ENCODE data around the gene FLYWCH1.

DNA sequence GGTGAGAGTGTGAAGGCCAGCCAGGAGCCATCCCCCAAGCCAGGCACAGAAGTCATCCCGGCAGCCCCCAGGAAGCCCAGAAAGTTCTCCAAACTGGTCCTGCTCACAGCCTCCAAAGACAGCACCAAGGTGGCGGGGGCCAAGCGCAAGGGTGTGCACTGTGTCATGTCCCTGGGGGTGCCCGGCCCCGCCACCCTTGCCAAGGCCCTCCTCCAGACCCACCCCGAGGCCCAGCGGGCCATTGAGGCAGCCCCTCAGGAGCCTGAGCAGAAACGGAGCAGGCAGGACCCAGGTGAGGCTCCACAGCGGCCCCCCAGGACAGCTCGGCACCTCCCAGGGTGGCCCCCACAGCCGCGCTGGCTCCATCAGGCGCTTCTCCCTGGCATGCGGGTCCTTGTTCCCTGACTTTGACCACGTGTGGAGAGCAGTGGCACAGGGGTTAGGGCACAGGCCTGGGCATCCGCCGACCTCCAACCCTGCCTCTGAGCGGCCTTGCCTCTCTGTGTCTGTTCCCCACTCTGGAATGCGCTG is 15.2 kb upstream of the FLYWCH1 start:
- TF ChIP-seq, protein P1, sequence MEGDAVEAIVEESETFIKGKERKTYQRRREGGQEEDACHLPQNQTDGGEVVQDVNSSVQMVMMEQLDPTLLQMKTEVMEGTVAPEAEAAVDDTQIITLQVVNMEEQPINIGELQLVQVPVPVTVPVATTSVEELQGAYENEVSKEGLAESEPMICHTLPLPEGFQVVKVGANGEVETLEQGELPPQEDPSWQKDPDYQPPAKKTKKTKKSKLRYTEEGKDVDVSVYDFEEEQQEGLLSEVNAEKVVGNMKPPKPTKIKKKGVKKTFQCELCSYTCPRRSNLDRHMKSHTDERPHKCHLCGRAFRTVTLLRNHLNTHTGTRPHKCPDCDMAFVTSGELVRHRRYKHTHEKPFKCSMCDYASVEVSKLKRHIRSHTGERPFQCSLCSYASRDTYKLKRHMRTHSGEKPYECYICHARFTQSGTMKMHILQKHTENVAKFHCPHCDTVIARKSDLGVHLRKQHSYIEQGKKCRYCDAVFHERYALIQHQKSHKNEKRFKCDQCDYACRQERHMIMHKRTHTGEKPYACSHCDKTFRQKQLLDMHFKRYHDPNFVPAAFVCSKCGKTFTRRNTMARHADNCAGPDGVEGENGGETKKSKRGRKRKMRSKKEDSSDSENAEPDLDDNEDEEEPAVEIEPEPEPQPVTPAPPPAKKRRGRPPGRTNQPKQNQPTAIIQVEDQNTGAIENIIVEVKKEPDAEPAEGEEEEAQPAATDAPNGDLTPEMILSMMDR (IDR thresholded peaks at IDR 0.05), result no peak
- TF ChIP-seq ZNF263 (CRISPR knock-in tag; IDR thresholded peaks at IDR 0.05; ENCODE audit: low read depth), result no peak
- TF ChIP-seq, protein P2, sequence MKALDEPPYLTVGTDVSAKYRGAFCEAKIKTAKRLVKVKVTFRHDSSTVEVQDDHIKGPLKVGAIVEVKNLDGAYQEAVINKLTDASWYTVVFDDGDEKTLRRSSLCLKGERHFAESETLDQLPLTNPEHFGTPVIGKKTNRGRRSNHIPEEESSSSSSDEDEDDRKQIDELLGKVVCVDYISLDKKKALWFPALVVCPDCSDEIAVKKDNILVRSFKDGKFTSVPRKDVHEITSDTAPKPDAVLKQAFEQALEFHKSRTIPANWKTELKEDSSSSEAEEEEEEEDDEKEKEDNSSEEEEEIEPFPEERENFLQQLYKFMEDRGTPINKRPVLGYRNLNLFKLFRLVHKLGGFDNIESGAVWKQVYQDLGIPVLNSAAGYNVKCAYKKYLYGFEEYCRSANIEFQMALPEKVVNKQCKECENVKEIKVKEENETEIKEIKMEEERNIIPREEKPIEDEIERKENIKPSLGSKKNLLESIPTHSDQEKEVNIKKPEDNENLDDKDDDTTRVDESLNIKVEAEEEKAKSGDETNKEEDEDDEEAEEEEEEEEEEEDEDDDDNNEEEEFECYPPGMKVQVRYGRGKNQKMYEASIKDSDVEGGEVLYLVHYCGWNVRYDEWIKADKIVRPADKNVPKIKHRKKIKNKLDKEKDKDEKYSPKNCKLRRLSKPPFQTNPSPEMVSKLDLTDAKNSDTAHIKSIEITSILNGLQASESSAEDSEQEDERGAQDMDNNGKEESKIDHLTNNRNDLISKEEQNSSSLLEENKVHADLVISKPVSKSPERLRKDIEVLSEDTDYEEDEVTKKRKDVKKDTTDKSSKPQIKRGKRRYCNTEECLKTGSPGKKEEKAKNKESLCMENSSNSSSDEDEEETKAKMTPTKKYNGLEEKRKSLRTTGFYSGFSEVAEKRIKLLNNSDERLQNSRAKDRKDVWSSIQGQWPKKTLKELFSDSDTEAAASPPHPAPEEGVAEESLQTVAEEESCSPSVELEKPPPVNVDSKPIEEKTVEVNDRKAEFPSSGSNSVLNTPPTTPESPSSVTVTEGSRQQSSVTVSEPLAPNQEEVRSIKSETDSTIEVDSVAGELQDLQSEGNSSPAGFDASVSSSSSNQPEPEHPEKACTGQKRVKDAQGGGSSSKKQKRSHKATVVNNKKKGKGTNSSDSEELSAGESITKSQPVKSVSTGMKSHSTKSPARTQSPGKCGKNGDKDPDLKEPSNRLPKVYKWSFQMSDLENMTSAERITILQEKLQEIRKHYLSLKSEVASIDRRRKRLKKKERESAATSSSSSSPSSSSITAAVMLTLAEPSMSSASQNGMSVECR (CRISPR knock-in tag; IDR thresholded peaks at IDR 0.05; ENCODE audit: borderline replicate concordance), result no peak
- TF ChIP-seq, protein P3, sequence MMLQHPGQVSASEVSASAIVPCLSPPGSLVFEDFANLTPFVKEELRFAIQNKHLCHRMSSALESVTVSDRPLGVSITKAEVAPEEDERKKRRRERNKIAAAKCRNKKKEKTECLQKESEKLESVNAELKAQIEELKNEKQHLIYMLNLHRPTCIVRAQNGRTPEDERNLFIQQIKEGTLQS (CRISPR knock-in tag; conservative IDR thresholded peaks at IDR 0.05), result no peak
- no peak for TF ChIP-seq IRF2 (CRISPR knock-in tag; IDR thresholded peaks at IDR 0.05; ENCODE audit: borderline replicate concordance, low read depth)
- TF ChIP-seq, protein P4, sequence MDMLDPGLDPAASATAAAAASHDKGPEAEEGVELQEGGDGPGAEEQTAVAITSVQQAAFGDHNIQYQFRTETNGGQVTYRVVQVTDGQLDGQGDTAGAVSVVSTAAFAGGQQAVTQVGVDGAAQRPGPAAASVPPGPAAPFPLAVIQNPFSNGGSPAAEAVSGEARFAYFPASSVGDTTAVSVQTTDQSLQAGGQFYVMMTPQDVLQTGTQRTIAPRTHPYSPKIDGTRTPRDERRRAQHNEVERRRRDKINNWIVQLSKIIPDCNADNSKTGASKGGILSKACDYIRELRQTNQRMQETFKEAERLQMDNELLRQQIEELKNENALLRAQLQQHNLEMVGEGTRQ (CRISPR knock-in tag; IDR thresholded peaks at IDR 0.05), result no peak
- no peak for TF ChIP-seq ZNF671 (CRISPR knock-in tag; IDR thresholded peaks at IDR 0.05)
- TF ChIP-seq ZNF423 (CRISPR knock-in tag; IDR thresholded peaks at IDR 0.05), result no peak
- no peak for TF ChIP-seq KAT7 (CRISPR knock-in tag; IDR thresholded peaks at IDR 0.05; ENCODE audit: borderline replicate concordance)
- TF ChIP-seq, protein P5, sequence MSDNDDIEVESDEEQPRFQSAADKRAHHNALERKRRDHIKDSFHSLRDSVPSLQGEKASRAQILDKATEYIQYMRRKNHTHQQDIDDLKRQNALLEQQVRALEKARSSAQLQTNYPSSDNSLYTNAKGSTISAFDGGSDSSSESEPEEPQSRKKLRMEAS (CRISPR knock-in tag; IDR thresholded peaks at IDR 0.05), result no peak
- TF ChIP-seq ESRRA (CRISPR knock-in tag; IDR thresholded peaks at IDR 0.05; ENCODE audit: borderline replicate concordance), result no peak
- no peak for TF ChIP-seq NFE2L1 (CRISPR knock-in tag; IDR thresholded peaks at IDR 0.05)
- no peak for TF ChIP-seq JUN (CRISPR knock-in tag; IDR thresholded peaks at IDR 0.05)
- no peak for TF ChIP-seq TEAD4 (CRISPR knock-in tag; IDR thresholded peaks at IDR 0.05)

Measured in WTC11 (cell line).